WTC11 (cell line): ENCODE data around the gene URB1.

Source experiments
- ATF6 ChIP-seq: sonication (generic); formaldehyde crosslinking; IDR thresholded peaks from 2 replicates; pipeline ENCODE4 v1.8.1; 2023; ENCODE audit warnings: mild to moderate bottlenecking, missing genetic modification reagents
- CBFB ChIP-seq: sonication (generic); formaldehyde crosslinking; IDR thresholded peaks from 2 replicates; pipeline ENCODE4 v1.8.1; 2022; ENCODE audit warnings: mild to moderate bottlenecking, low read depth, missing genetic modification reagents
- CTCF ChIP-seq: fragments of 200-600 bp; IDR thresholded peaks from 2 replicates; pipeline ENCODE4 v1.8.0; 2022; ENCODE audit warnings: antibody characterized with exemption
- FOXP4 ChIP-seq: sonication (generic); formaldehyde crosslinking; IDR thresholded peaks from 2 replicates; pipeline ENCODE4 v1.8.0; 2022; ENCODE audit warnings: mild to moderate bottlenecking, missing genetic modification reagents
- NR1H2 ChIP-seq: sonication (generic); formaldehyde crosslinking; IDR thresholded peaks from 2 replicates; pipeline ENCODE4 v1.9.0; 2021; ENCODE audit warnings: mild to moderate bottlenecking, moderate library complexity, missing genetic modification reagents
- NR3C1 ChIP-seq: sonication (generic); formaldehyde crosslinking; conservative IDR thresholded peaks from 2 replicates; pipeline ENCODE4 v1.8.1; 2023; ENCODE audit warnings: low read depth, mild to moderate bottlenecking, missing genetic modification reagents
- STAT6 ChIP-seq: sonication (generic); formaldehyde crosslinking; conservative IDR thresholded peaks from 2 replicates; pipeline ENCODE4 v1.8.1; 2023; ENCODE audit warnings: mild to moderate bottlenecking, low read depth, missing genetic modification reagents, moderate library complexity
- ZNF512 ChIP-seq: sonication (generic); formaldehyde crosslinking; IDR thresholded peaks from 2 replicates; pipeline ENCODE4 v1.8.1; 2022; ENCODE audit warnings: missing genetic modification reagents, borderline replicate concordance

- TF ChIP-seq ZNF512 (no peak), CTCF (peak; percentile 74), FOXP4 (CRISPR knock-in tag) (no peak), ATF6 (no peak), NR1H2 (CRISPR knock-in tag) (no peak), NR3C1 (CRISPR knock-in tag) (no peak), CBFB (CRISPR knock-in tag) (no peak), STAT6 (CRISPR knock-in tag) (no peak)
Measured at GRCh38 chr21:32306021-32306780, 86.6 kb downstream of the URB1 start.
